Muscle of arm (tissue), 12 donors: Measurements from ENCODE around the gene IQCK. TPM values are rescaled to one million over a fixed set of nuclear protein-coding genes. Genes with fewer than 3 reads are reported as not detected.
"Not testable (repeated sequence)": the region's sequence is repeated elsewhere in the genome, so short reads cannot be mapped to it uniquely, and the experiment has no call there.

Source experiments
- DNase-seq: peaks from one replicate; pipeline ENCODE4 v3.0.0-alpha.2; 2013
- polyA plus RNA-seq, 12 donors: library from polyadenylated mRNA; unstranded; fragments of 120-200 nt; gene quantifications; one replicate each; pipeline ENCODE4 v1.2.1, GENCODE V29; 2013; ENCODE audit not compliant: insufficient read length in 12 of 12

Gene IQCK
- polyA plus RNA-seq, 12 donors, result 12.4 to 19.3 (median 14.1) TPM; not detected in 2

DNA sequence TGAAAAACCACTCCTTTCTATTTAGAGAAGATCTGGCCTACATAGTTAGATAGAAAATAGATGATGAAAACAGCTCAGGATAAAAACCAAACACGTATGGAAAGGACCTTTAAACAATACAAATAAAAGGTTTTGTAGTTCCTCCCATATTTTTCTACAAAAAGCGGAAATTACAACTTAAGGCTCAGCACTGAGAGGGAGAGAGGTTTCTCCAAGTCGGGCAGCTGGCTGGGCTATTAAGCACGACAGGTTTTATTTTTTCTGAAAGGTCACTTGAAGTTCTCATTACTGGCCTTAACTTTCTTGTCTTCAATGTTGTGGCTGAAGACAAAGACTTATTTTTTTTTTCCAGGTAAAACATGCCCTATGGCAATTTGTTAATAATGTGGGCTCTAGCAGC, 83.8 kb downstream of the IQCK start:
- not testable (repeated sequence) for DNase-seq

DNA sequence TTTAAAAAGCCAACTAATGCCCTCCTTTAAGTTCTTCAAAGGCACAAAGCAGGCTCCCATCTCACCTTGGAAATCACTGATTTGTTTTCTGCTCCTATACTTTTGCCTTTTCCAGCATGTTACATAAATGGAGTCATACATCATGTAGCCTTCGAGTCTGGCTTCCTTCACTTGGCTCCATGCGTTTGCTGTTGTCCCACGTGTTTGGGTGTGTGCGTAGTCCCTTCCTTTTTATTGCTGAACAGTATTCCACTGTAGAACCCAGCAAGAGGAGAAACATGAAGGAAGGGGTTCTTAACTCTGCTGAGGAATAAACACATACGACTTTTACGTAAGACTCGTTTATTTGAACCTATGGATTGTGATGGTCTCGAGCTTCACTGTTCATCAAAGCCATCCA, 84.5 kb downstream of the IQCK start:
- no peak for DNase-seq

DNA sequence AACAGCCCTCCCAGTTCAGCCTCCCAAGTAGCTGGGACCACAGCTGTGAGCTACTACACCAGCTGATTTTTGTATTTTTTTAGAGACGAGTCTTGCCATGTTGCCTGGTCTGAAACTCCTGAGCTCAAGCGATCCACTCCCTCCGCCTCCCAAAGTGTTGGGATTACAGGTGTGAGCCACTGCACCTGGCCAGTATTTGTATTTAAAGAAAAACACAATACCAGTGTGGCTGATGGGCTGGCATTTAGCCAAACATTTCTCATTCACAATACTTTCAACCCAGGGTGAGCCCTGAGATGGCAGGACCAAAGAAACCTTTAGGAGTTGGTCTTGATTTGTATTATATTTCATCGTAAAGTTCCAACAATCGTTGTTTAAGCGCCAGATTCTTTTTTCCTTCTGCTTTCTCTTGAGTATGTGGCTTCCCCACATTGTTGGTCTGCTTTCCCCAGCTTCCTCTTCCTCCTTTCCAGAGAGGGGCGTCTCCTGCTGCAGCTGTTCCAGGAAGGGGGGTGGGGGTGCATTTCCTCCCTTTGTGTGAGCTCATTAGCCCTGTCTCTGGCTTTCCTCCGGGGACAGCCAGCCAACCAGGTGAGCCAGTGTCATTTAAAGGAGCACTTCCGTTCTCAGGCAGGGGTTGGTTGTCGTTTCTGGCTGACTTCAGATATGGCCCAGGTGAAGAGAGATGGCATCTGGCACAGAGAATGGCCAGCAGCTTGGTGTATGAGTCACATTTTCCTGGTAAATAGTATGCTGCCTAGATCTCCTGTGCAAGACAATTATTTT, 86.7 kb downstream of the IQCK start:
- peak; percentile 50 for DNase-seq

DNA sequence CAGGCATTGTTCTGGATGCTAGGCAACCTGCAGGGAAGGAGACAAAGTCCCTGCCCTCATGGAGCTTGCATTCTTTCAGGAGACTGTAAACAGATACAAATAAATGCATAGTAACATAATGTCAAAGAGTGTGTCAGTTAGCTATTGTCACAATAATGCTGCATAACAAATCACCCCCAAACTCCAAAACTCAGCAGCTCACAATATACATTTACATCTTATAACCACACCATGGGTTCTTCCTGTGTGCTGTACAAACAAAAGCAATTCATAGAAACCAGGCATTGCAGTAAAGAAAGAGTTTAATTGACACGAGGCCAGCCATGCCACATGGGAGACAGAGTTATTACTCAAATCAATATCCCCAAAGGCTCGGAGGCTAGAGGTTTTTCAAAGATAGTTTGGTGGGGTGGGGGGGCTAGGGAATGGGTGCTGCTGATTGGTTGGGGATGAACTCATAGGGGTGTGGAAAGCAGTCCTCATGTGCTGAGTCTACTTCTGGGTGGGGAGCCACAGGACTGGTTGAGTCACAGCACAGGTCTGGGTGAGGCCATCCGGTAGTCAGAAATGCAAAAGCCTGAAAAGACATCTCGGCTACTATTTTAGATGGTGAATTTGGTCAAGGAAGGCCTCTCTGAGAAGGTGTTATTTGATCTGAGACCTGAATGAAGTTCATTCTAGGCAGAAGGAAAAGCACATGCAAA, 87.5 kb downstream of the IQCK start:
- no peak for DNase-seq

DNA sequence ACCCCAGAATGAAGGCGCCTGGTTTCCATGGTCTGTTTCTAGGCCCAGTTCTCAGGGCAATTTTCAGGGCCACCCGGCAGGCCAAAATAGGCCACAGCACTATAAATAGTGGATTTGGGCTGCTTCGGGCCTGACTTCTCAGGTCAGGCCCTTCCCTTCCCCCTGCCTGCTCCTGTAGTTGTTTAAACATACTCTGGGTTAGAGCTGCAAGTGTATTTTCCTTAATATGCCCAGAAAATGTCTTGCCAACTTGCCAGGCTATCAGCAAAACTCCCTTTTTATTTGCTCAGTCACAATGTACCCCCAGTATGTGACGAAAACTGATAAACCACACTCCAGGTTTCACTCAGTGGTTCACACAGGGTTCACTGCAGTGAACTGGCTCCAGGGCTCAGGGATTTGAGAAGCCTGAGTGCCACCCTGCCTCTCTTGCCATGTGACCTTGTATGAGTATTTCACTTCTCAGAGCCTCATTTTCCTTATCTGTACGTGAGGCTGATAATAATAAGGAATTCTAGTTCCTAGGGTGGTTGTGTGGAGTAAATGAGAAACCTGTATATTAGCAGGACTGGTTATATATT, 90.1 kb downstream of the IQCK start:
- DNase-seq, result no peak

DNA sequence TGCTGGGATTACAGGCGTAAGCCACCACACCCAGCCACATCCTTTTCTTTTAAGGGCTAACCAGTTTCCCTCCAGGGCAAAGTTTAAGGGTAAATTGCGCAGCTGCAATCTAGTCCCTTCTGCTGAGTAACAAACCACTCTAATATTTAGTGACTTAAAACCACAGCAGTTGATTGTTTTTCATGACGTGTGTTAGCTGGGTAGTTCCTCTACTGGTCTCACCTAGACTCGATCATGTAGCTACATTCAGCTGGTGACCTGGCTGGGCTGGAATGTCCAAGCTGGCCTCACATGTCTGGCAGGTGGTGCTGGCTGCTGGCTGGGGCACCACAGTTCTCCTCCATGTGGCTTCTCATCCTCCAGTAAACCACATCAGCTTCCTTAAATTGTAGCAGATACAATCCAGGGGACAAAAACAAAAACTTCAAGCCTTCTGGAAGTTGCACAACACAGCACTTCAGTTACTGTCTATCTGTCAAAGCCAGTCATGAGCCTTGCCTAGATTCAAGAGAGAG, 91.1 kb downstream of the IQCK start:
- DNase-seq, result no peak

DNA sequence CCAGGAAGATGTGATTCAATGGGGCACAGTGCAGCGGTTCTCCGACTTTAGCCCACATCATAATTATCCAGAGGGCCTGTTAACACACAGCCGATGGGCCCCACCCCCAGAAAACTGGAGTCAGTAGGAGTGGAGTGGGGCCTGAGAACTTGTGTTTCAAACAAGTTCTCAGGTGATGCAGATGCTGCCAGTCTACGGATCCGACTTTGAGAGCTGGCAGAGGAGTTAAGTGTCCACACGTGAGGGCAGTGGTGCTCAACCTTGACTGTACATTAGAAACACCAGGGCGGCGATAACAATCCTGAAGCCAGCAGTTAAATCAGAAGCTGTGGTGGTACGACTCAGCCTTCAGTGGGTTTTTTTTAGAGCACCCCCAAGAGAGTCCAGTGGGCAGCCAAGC, 91.6 kb downstream of the IQCK start:
- no peak for DNase-seq

DNA sequence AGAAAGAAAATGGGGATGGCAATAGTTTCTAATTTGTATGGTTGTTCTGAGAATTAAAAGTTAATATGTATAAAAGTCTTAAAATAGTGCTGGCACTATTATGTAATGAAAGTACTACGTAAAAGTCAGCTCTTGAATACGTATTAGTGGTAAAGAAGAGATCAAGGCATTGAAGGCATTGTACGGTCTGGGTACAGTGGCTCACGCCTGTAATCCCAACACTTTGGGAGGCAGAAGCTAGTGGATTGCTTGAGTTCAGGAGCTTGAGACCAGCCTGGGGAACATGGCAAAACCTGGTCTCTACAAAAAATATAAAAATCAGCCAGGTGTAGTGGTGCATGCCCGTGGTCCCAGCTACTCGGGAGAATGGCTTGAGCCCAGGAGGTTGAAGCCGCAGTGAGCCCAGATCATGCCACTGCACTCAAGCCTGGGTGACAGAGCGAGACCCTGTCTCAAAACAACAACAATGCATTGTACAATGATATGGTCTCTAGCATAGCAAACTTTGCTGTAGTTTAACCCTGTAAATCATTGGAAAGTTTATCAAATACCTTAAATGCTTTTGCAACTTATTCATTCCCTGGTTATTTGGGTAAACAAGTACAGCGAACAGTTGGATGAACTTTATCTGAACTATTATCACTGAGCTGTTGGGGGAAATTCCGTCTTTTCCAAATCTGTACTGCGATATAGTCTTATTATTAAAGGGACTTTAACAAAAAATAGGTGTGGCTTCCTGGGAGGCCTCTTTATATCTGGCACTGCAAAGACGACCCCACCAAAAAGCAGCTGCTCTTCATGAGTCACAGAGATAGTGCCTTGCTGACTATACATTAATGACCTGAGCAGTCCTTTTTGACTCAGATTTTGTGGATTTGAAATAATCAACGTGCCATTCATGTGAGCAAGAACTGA, 93.0 kb downstream of the IQCK start:
- no peak for DNase-seq

DNA sequence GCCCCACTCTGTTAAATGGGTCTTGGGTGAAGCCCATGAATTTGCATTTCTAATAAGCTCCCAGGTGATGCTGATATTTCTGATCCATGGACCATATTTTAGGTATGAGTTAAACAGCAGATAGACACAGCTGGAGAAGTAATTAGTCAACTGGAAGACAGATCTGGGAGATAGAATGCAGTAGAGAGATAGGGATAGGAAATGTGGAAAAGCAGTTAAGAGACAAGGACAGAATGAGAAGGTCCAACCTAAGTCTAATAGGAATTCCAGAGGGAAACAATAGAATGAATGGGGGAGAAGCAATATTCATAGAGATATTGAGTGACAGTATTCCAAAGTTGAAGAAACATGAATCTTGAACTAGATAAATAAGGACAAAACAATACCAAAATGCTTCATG, 94.9 kb downstream of the IQCK start:
- no peak for DNase-seq

DNA sequence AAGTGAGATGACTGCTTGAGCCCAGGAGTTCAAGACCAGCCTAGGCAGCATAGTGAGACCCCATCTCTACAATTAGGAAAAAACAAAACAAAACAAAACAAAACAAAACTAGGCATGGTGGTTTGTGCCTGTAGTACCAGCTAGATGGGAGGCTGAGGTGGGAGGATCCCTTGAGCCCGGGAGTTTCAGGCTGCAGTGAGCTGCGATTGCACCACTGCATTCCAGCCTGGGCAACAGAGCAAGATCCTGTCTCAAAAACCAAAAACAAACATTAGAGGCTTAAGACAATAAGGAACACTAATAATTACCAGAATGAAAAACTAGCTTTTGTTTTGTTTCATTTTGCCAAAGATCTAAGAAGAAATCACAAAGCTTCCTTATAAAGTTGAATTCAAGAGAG, 97.3 kb downstream of the IQCK start:
- DNase-seq, result no peak

DNA sequence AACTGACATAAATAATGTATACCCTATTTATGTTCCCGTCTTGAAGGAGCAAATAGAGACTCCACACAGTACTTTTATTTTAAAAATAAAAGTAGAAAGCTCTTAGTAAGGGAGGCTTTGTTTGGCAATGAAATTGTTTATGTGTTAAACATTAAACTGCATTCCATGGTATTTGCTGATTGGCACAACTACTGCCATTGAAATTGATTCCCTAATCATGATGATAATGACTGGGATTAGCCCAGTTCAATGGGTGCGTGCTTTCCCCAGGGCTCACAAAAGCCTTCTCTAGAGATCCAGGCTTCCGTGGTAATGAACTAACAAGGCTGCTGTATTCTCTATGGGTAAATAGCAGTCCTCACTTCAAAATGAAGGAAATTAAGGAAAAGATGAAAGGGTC, 99.1 kb downstream of the IQCK start:
- no peak for DNase-seq

DNA sequence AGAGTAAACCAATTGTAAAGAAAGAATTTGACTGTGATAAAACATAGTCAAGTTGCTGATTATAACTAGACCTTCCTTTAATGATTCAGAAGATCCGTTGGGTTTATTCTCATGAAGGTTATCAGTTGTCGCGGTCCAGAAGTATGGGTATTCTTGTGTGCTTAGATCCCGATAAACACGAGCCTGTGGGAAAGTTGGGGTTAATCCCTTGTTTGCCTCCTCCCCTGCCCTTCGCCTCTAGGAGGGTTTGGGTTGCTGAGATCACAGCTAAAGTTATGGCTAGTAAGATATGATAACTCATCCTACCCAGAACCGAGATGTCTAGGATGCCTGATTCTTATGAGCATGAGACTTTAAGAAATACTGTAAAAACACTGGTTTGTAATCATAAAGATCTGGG, 99.8 kb downstream of the IQCK start:
- DNase-seq, result no peak

DNA sequence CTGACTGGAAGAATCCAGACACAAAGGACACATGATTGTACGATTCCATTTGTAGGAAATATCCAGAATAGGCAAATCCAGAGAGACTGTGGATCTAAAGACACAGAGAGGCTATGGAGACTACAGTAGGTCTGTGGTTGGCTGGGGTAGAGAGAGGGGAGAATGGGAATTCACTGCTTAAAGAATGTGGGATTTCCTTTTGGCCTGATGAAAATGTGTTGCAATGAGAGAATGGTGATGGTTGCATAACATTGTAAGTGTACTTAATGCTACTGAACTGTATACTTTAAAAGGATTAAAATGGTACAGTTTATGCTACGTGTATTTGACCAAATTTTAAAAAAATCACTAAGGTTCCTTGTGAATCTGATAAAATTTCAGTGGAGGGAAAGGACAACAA, 104.5 kb downstream of the IQCK start:
- DNase-seq, result no peak

DNA sequence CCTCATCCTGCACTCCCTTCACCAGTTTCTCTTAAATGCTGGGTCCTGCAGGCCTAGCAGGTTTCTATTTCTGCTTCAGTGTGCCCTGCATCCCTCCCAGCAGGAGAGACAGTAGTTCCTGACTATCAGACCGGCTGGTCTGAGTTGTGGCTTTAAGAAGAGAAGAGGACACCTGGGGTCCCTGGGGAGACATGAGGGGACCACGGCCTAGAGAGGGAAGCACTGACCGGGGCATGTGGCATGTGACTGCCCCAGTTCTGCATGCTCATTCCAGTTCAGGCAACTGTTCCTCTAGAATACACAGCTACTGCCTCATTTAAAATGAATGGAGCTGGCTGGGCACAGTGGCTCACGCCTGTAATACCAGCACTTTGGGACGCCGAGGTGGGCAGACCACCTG, 105.3 kb downstream of the IQCK start:
- DNase-seq, result no peak

DNA sequence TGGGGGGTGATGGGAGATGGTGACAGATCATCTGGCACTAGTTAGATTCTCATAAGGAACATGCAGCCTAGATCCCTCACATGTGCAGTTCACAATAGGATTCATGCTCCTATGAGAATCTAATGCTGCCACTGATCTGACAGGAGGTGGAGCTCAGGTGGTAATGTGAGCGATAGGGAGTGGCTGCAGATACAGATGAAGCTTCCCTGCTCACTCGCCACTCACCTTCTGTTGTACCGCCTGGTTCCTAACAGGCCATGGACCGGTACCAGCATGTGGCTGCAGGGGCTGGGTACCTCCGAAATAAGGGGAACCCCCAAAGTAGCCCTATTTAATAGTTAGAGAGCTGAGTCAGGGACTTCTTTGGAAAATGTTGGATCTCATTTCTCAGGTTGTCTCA, 106.1 kb downstream of the IQCK start:
- DNase-seq, result no peak

DNA sequence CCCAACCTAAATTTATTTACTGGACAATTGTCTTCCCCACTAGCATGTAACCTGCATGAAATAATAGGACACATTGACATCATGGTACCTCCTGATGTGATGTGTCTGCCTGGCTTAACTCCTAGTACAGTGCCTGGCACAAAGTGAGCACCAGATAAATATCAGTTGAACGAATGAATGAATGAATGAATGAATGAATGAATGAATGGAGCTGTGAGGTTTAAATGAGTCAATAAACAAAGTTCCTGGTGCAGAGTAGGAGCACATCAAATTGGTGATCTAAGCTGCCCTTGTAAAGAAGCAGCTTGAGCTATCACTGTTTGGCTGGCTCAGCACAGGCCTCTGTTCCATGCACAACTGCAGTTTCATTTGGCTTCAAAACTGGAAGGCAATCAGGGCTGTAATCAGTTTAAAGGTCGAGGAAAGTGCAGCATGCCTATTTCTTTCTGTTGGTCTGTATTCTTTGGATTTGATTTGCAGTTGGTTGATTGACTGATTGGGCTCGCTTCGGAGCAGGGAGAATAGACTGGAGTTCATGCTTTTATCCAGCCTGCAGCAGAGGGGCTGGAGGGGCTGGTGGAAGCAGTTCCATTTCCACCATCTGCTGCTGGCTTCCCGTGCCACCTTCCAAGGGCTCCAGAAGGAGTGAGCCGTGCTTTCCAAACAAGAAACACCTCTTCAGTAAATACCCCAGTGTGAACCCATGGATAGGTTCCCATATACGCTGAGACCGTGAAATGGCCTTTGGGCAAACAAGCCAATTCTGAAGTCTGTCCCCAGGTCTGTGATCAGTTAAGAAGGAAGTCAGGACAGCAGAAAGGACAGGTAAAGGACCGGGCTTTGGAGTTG, 112.0 kb downstream of the IQCK start:
- DNase-seq, result no peak

DNA sequence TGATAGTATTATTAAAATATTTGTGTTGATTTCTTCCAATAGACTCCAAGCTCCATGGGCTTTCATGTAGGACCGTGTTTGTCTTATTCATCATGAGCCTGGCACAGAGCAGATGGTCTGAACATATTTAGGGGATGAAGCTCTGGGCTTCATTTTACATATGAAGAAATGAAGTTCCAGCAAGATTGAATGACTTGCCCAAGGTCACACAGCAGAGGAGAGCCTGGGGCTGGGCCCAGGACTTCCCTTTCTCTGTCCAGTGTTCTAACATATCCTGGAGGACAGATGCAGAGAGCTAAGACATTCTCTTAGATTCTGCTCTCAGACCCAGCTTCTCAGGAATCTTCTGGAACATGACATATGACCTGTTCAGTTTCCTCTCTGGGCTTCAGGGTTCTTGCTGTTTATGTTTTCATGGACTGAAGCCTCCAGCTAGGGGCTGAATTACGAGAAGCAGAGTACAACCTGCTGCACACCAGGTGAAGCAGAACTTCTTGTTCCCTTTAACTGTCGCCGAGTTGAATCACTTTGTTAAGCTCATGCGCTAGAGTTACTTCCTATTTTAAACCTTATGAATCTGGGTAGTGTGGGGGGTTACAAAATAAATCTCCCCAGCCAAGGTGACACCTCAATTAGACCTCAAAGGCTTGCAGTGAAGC, 113.0 kb downstream of the IQCK start:
- no peak for DNase-seq

DNA sequence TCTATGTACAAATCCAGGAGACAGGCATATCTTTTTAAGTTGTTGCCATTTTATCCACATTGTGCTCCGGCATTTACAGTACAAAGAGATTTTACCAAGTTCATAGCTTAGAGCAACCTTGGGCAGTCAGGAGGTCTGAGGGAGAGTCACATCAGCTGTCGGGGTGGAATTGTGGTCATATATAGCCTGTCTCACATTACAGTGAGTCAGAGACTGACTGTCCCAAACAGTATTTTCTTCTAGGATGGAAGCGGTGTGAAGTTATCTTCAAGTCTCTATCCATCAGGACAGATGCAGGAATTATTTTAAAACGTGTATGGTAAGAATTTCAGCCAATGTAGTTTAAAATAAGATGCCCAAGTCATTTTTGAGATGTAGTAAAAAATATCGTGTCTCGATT, 113.6 kb downstream of the IQCK start:
- no peak for DNase-seq

DNA sequence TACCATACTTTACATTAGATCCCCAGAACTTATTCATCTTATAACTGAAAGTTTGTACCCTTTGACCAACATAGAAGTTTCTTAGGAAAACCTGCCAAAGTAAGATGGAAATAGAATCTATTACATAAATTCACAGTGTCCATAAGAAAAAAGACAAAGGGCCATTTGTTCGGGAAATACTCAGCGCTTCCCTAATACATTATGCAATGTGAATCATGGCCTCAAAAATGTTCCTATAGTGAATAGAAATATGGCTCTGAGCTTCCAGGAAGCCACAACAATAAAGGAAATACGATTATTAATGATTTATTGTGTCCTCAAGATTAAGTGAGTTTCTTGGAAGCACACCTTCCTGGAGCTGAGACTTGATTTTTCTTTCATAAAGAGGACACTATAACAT, 115.1 kb downstream of the IQCK start:
- no peak for DNase-seq

DNA sequence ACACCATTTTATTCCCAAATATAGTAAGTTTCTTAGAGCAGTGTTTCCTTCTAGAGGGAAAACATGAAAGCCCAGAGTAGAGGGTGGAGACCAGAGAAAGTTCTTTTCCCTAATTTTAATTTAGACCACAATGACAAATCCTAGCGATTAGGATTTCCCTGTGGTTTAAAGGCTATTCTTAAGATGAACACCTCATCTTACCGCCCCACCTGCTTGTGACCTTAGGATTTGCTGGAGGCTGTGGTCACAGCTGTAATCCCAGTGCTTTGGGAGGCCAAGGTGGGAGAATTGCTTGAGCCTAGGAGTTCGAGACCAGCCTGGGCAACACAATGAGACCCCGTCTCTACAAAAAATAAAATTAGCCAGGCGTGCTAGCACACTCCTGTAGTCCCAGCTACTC, 115.5 kb downstream of the IQCK start:
- DNase-seq, result no peak
